Memory B cell (primary cell): Measurements from ENCODE around the gene CCSER2.
"Not testable (repeated sequence)": the region's sequence is repeated elsewhere in the genome, so short reads cannot be mapped to it uniquely, and the experiment has no call there.

Experiments
- ATAC-seq: fragments of 150-1000 bp; cut with Tn5 transposase; 2 replicates; pipeline ENCODE4 v1.10.0; 2021; ENCODE audit warnings: low read depth, mild to moderate bottlenecking, moderate library complexity
- DNase-seq, 2 donors: peaks; one replicate each; pipeline ENCODE4 v3.0.0; 2022; ENCODE audit warnings: low spot score in 2 of 2
- H3K27ac Mint-ChIP-seq: one replicate; pipeline ENCODE4 v1.8.0; 2022; ENCODE audit warnings: mild to moderate bottlenecking, moderate library complexity, mixed read lengths
- H3K27me3 Mint-ChIP-seq: one replicate; pipeline ENCODE4 v1.8.0; 2022; ENCODE audit warnings: mixed read lengths
- H3K36me3 Mint-ChIP-seq: one replicate; pipeline ENCODE4 v1.8.0; 2022; ENCODE audit warnings: mild to moderate bottlenecking, mixed read lengths
- H3K4me1 Mint-ChIP-seq: one replicate; pipeline ENCODE4 v1.8.0; 2022; ENCODE audit warnings: mixed read lengths
- H3K4me3 Mint-ChIP-seq: one replicate; pipeline ENCODE4 v1.8.0; 2022; ENCODE audit warnings: mild to moderate bottlenecking, moderate library complexity, mixed read lengths
- H3K9me3 Mint-ChIP-seq: one replicate; pipeline ENCODE4 v1.8.0; 2022; ENCODE audit warnings: mixed read lengths

CCSER2 gene

DNA sequence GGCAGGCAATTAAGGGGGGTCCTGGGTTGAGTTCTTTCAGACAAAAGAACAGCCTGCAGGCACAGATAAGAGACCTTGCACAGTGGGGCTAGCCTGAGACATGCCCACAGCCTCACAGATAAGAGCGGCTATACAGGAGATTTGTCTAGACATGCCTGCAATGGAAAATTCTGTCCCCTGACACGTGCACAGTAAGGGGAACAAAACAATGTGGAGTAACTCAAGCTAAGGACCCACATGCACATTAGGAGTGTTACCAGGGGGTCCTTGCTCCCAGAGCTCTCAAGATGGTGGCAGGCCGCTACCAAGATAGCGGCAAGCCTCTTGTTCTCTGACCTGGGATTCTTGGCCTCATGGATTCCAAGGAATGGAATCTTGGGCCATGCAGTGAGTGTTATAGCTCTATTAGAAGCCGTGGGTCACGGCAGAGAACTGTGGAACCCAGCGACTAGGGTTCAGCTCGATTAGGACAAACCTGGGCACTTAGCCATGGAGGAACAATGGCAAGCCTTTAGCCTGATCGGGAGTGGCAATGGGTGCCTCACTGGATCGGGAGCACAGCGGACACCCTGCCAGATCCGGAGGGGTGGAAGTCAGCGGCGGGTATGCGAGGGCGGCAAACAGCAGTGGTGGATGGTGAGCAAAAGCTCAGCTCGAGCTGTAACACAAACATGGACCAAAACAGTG, 196.9 kb downstream of the CCSER2 start:
- peaks cover 11% of the 10 kb centered on the region for H3K9me3 Mint-ChIP-seq
- H3K4me3 Mint-ChIP-seq, result no peak overlapping the region
- DNase-seq (no peak), ATAC-seq (no peak)
- peaks cover 3% of the 10 kb centered on the region for H3K4me1 Mint-ChIP-seq
- peaks cover 2% of the 10 kb centered on the region for H3K36me3 Mint-ChIP-seq
- peaks cover 2% of the 10 kb centered on the region for H3K27me3 Mint-ChIP-seq
- H3K27ac Mint-ChIP-seq, result no peak overlapping the region

GRCh38 chr10:84525807-84526182, 197.4 kb downstream of the CCSER2 start:
- H3K36me3 Mint-ChIP-seq, H3K4me1 Mint-ChIP-seq, H3K4me3 Mint-ChIP-seq, H3K27me3 Mint-ChIP-seq, ATAC-seq, H3K27ac Mint-ChIP-seq, DNase-seq: not testable (repeated sequence)
- H3K9me3 Mint-ChIP-seq, result peaks cover 11% of the 10 kb centered on the region

GRCh38 chr10:84527386-84527785, 199.0 kb downstream of the CCSER2 start:
- not testable (repeated sequence) for H3K27ac Mint-ChIP-seq, H3K4me3 Mint-ChIP-seq, DNase-seq, H3K27me3 Mint-ChIP-seq, H3K4me1 Mint-ChIP-seq, ATAC-seq, H3K36me3 Mint-ChIP-seq
- H3K9me3 Mint-ChIP-seq, result peaks cover 11% of the 10 kb centered on the region

DNA sequence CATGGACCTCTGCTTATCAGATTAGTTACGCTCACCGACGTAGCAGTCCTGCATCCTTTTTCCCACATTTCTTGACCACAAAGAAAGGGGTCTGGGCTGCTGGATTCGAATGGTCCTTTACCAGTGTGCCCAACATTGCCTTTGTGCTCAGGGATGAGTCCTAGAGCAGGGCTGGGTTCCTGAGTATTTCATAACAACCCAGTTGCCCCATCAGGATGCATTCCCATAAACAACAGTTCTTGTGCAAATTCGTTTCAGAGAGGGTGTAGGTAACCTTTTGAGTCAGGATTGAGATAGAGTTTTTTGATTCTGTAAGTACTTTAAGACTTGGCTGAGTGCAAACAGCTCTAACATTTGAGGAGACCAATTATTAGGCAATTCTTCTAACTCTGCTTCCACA, 200.1 kb downstream of the CCSER2 start:
- not testable (repeated sequence) for H3K27me3 Mint-ChIP-seq, DNase-seq, H3K4me3 Mint-ChIP-seq, ATAC-seq, H3K36me3 Mint-ChIP-seq, H3K27ac Mint-ChIP-seq, H3K4me1 Mint-ChIP-seq
- peaks cover 11% of the 10 kb centered on the region for H3K9me3 Mint-ChIP-seq

DNA sequence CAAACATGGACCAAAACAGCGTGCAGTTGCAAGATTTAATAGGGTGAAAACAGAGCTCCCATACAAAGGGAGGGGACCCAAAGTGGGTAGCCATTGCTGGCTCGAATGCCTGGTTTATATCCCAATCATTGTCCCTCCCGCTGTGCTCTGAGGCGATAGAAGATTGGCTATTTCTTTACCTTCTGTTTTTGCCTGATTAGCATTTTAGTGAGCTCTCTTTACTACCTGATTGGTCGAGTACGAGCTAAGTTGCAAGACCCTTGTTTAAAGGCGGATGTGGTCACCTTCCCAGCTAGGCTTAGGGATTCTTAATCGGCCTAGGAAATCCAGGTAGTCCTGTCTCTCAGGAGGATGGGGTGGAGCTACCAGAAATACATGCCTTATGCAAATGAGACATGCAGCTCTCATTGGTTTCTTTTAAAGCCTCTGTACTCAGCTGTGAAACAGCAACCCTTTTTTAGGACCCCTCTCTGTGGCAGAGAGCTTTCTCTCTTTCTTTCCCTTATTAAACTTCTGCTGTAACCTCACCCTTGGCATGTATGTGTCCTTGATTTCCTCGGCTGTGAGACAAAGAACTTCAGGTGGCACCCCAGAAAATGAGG, 202.4 kb downstream of the CCSER2 start:
- peaks cover 2% of the 10 kb centered on the region for H3K27me3 Mint-ChIP-seq
- H3K36me3 Mint-ChIP-seq, result peaks cover 2% of the 10 kb centered on the region
- no peak for ATAC-seq
- peaks cover 7% of the 10 kb centered on the region for H3K9me3 Mint-ChIP-seq
- no peak overlapping the region for H3K27ac Mint-ChIP-seq
- no peak for DNase-seq
- no peak overlapping the region for H3K4me3 Mint-ChIP-seq
- no peaks in the 10 kb centered on the region for H3K4me1 Mint-ChIP-seq

GRCh38 chr10:84531396-84531795, 203.0 kb downstream of the CCSER2 start:
- Mint-ChIP-seq H3K4me1 (no peaks in the 10 kb centered on the region), H3K27ac (no peak overlapping the region), H3K9me3 (peaks cover 2% of the 10 kb centered on the region), H3K4me3 (no peak overlapping the region), H3K36me3 (peaks cover 2% of the 10 kb centered on the region), H3K27me3 (peaks cover 2% of the 10 kb centered on the region)
- ATAC-seq (no peak), DNase-seq (no peak)

DNA sequence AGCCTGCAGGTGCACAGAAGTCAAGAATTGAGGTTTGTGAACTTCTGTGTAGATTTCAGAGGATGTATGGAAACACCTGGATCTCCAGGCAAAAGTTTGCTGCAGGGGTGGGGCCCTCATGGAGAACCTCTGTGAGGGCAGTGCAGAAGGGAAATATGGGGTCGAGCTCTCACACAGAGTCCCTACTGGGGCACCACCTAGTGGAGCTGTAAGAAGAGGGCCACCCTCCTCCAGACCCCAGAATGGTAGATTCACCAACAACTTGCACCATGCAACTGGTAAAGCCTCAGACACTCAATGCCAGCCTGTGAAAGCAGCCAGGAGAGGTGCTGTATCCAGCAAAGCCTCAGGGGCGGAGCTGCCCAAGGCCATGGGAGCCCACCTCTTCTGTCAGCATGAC, 205.8 kb downstream of the CCSER2 start:
- ATAC-seq (no peak), DNase-seq (no peak)
- H3K4me3 Mint-ChIP-seq, result no peak overlapping the region
- H3K27ac Mint-ChIP-seq, result no peak overlapping the region
- H3K9me3 Mint-ChIP-seq, result no peaks in the 10 kb centered on the region
- peaks cover 2% of the 10 kb centered on the region for H3K27me3 Mint-ChIP-seq
- H3K36me3 Mint-ChIP-seq, result no peaks in the 10 kb centered on the region
- H3K4me1 Mint-ChIP-seq, result peaks cover 5% of the 10 kb centered on the region

- ATAC-seq, result peak; percentile 81
- Mint-ChIP-seq H3K27ac (no peak overlapping the region), H3K36me3 (no peaks in the 10 kb centered on the region), H3K9me3 (no peaks in the 10 kb centered on the region), H3K27me3 (peaks cover 15% of the 10 kb centered on the region), H3K4me1 (peaks cover 5% of the 10 kb centered on the region), H3K4me3 (no peak overlapping the region)
- DNase-seq, result peak in 1 of 2 donors; percentile 48
Measured at GRCh38 chr10:84537447-84537931, 209.1 kb downstream of the CCSER2 start.

- H3K4me1 Mint-ChIP-seq, result peaks cover 5% of the 10 kb centered on the region
- ATAC-seq, result no peak
Measured at GRCh38 chr10:84538036-84538435, 209.6 kb downstream of the CCSER2 start.

GRCh38 chr10:84539216-84539615, 210.8 kb downstream of the CCSER2 start:
- Mint-ChIP-seq H3K9me3 (no peaks in the 10 kb centered on the region), H3K4me3 (no peak overlapping the region), H3K27ac (no peak overlapping the region), H3K36me3 (no peaks in the 10 kb centered on the region), H3K27me3 (peaks cover 19% of the 10 kb centered on the region), H3K4me1 (peaks cover 5% of the 10 kb centered on the region)
- ATAC-seq (no peak), DNase-seq (no peak)

More at GRCh38 chr10:84538036-84538435, 209.6 kb downstream of the CCSER2 start:
- Mint-ChIP-seq H3K36me3 (no peaks in the 10 kb centered on the region), H3K9me3 (no peaks in the 10 kb centered on the region), H3K4me3 (no peak overlapping the region), H3K27me3 (peaks cover 18% of the 10 kb centered on the region), H3K27ac (no peak overlapping the region)
- no peak for DNase-seq

DNA sequence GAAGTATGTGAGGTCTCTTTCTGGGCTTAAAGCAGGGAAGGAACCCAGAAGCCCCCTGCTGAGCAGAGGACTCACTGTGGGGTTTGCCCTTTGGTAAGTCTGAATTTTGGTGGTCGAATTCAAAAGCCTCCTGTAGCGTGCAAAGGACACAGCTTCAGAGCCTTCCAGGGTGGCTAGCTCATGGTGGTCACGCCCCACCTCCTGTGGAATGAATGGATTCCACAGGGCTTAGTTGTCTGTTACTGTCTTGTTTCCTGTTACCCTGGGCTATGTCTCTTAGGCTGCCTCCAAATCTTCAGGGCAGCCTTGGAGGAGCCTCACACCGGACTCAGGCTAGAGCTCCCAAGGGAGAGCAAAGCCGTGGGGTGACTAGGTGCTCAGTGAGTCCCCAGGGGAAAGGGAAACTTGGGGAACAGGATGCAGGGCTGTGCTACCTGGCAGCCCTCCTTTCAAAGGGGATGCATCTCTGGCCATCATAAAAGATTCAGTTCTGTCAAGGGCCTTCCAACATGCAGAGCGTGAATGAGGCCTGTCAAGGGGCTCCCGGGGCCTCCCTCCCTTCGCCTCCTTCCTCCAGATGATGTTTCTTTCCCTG, 211.7 kb downstream of the CCSER2 start:
- Mint-ChIP-seq H3K36me3 (no peaks in the 10 kb centered on the region), H3K4me3 (no peak overlapping the region), H3K27me3 (peaks cover 21% of the 10 kb centered on the region), H3K9me3 (no peaks in the 10 kb centered on the region), H3K4me1 (peaks cover 5% of the 10 kb centered on the region), H3K27ac (no peak overlapping the region)
- DNase-seq (no peak), ATAC-seq (no peak)

GRCh38 chr10:84540617-84541288, 212.4 kb downstream of the CCSER2 start:
- Mint-ChIP-seq H3K4me3 (peak overlapping the region; percentile 43), H3K36me3 (no peaks in the 10 kb centered on the region), H3K4me1 (peaks cover 5% of the 10 kb centered on the region), H3K27me3 (peaks cover 24% of the 10 kb centered on the region), H3K27ac (no peak overlapping the region), H3K9me3 (no peaks in the 10 kb centered on the region)
- peak; percentile 51 to 68 for DNase-seq
- ATAC-seq, result peak; percentile 68

DNA sequence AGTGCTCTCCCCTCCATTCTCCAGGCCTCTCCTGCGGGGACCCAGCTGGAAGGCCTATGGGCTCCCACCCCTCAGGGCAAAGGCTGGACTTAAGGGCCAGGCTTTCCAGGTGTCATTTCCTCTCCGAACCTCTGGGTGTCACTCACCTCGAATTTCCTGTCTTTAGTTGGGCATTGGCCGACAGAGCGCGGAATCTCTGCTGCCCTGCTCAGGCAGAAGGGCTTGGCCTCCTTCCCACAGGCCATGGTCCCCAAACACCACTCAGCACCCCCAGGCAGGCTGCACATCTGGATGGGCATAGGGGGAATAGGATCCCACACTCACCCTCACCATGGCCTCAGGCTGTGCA, 212.9 kb downstream of the CCSER2 start:
- Mint-ChIP-seq H3K27me3 (peaks cover 24% of the 10 kb centered on the region), H3K27ac (no peak overlapping the region), H3K36me3 (no peaks in the 10 kb centered on the region), H3K4me1 (peaks cover 5% of the 10 kb centered on the region), H3K4me3 (peak overlapping the region; percentile 43), H3K9me3 (no peaks in the 10 kb centered on the region)
- ATAC-seq (no peak), DNase-seq (no peak)
